Measurements from ENCODE around the gene GOSR1.

- no peak for TF ChIP-seq CTCF (IDR thresholded peaks at IDR 0.05)
- no peak for TF ChIP-seq POLR2A (IDR thresholded peaks at IDR 0.05)
Measured at GRCh38 chr17:30550512-30551273, 73.5 kb downstream of the GOSR1 start.

All from right lobe of liver (tissue), 4 donors.